B cell (primary cell): ENCODE results near the gene SPEN.

Experiments
- EZH2 ChIP-seq: IDR thresholded peaks from 2 replicates; pipeline ENCODE4 v1.6.1; 2012; ENCODE audit warnings: borderline replicate concordance, low read depth, mild to moderate bottlenecking, moderate library complexity, low read length; ENCODE audit not compliant: insufficient read depth, poor library complexity, severe bottlenecking
- TF ChIP-seq, protein P1 (sequence below): fragments of 200-600 bp; IDR thresholded peaks from one replicate; pipeline ENCODE4 v1.8.0; 2022; ENCODE audit warnings: antibody characterized with exemption, mild to moderate bottlenecking

DNA sequence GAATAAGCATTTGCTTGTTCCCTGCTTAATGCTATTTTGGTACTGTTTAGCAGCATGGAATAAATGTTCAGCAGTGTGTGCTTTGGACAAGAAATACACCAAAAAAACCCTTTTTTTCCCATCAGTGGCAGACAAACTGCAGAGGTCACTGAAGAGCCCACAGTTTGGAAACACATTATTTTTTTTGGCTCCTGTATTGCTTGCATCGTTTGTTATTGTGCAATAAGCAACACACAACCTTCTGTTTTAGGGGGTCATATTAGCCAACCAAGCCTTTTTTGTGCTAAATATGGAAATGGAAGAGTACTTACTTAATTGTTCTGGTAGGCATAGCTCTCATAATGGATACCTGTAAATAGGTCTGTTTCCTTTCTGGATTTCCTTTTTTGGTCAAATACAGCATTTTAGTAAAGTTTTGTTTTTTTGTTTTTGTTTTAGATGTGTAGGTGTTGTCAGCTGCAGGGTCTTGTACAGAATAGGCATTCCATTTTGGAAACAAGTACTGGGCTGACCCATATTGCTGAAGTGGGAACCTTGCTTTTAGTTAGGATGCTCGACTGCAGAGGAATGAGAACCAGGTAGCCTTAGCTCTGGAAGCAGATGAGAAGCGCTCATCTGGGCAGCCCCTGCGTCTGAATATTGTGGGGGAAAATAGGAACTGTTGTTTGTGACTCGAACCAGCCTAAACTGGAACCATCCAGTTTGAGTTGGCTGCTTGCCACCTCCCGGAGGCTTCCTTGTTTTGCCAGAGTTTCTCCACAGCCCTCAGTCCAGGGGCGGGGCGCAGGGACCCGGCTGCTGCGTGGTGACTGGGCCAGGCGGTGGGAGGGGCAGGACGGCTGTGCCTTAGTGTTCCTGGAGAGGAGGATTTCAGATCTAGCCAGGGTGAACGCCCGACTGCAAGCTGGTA is 38.4 kb downstream of the SPEN start:
- TF ChIP-seq, protein P1, sequence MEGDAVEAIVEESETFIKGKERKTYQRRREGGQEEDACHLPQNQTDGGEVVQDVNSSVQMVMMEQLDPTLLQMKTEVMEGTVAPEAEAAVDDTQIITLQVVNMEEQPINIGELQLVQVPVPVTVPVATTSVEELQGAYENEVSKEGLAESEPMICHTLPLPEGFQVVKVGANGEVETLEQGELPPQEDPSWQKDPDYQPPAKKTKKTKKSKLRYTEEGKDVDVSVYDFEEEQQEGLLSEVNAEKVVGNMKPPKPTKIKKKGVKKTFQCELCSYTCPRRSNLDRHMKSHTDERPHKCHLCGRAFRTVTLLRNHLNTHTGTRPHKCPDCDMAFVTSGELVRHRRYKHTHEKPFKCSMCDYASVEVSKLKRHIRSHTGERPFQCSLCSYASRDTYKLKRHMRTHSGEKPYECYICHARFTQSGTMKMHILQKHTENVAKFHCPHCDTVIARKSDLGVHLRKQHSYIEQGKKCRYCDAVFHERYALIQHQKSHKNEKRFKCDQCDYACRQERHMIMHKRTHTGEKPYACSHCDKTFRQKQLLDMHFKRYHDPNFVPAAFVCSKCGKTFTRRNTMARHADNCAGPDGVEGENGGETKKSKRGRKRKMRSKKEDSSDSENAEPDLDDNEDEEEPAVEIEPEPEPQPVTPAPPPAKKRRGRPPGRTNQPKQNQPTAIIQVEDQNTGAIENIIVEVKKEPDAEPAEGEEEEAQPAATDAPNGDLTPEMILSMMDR: no peak
- no peak for TF ChIP-seq EZH2
